ENCODE measurements around the gene GLYATL1B. TPM values are rescaled to one million over a fixed set of nuclear protein-coding genes. Genes with fewer than 3 reads are reported as not detected.
"Not testable (repeated sequence)": the region's sequence is repeated elsewhere in the genome, so short reads cannot be mapped to it uniquely, and the experiment has no call there.

Gene GLYATL1B
- total and polyA plus RNA-seq, 2 of the 4 experiments (the other 2 are of a cell fraction) = not detected

DNA sequence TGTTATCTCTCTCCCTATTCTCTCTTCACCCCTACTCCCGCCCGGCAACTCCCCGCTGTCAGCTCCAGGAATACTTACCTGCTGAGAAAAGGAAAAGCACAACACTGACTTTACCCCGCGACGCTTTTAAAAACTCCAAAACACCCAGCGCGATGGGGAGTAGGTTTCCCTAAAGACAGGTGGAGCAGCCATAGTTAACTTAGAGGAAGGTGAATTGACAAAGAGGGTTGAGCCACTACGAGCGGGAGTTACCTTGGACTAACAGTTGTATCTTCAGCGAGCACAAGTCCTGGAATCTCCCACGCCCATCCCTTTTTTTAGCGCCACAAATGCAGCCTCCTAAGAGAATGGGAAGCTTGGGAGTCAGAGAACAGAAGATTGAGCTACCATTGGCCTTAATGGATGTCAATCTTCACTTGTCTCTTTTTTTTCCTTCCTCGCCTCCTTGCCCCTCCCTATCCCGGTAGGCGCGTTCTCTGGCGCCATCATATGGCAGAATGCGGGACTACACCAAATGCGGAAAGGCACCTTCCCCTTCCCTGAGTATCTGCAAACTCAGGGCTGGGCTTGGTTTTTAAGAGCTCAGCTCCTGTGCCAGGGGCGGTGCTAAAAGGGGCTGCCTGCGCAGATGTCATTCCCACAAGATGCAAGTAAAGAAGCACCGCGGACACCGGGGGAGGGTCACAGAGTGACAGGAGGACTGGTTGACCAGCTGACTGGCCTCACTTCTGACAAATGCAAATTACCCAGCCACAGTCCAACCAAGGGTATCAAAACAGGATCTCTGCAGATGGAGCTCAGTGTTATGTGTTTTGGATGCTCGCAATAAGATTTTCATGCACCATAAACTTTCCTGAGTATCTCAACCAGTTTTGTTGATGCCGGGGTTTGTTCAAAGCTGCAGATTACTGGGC, 27.7 kb upstream of the GLYATL1B start:
- H4K20me1 ChIP-seq (ENCODE audit: insufficient read depth, low read length); H3K56ac ChIP-seq (ENCODE audit: extremely low read depth, insufficient read depth, low read length); H2BK20ac ChIP-seq (ENCODE audit: low read depth, low read length); H3K9ac ChIP-seq (ENCODE audit: low read depth, low read length); H3K4me1 ChIP-seq (ENCODE audit: control insufficient read depth, insufficient read depth, low read length); H3K79me1 ChIP-seq (ENCODE audit: low read depth in 1 of 2, low read length in 2 of 2); H3K9me1 ChIP-seq (ENCODE audit: insufficient read depth, low read length); H3K14ac ChIP-seq (replicated peaks; ENCODE audit: low read depth, low read length); H4K8ac ChIP-seq (ENCODE audit: low read depth in 2 of 2, low read length in 2 of 2); H3K4ac ChIP-seq (ENCODE audit: low read depth, low read length); BruUV-seq (replicated peaks); H4K91ac ChIP-seq (ENCODE audit: insufficient read depth, low read depth, low read length); dilution Hi-C loops (cut with HindIII; ENCODE audit: low sequenced_read_pairs, unreplicated experiment); H2AK5ac ChIP-seq (ENCODE audit: low read depth, low read length); H2BK120ac ChIP-seq (ENCODE audit: low read depth, low read length); H3K18ac ChIP-seq (ENCODE audit: low read depth, low read length); H2AK9ac ChIP-seq (replicated peaks; ENCODE audit: low read depth, low read length, poor library complexity); H3K23ac ChIP-seq (ENCODE audit: low read depth, low read length); H2BK5ac ChIP-seq (ENCODE audit: low read depth, low read length, poor library complexity, severe bottlenecking); POLR2A ChIA-PET (ENCODE audit: unreplicated experiment); H3K36me3 ChIP-seq (ENCODE audit: control insufficient read depth, insufficient read depth, low read length); H4K5ac ChIP-seq (ENCODE audit: low read depth, low read length); H3K9me3 ChIP-seq (ENCODE audit: control insufficient read depth, insufficient read depth, low read length); H3K27ac ChIP-seq (ENCODE audit: insufficient read depth, low read length); H2BK15ac ChIP-seq (ENCODE audit: low read depth, low read length): not testable (repeated sequence)
- in situ Hi-C loops (cut with MboI; ENCODE audit: low sequenced_read_pairs) = loop anchor here (5.0 kb wide), 1 partner anchor 79 kb away; no protein-coding TSS in a partner anchor
- H3K4me3 ChIP-seq (ENCODE audit: insufficient read depth, low read depth, low read length) = peak overlapping the region; percentile 27; the same call in 1 of the 2 replicates
- H2AFZ ChIP-seq (replicated peaks; ENCODE audit: low read length, poor library complexity) = peak overlapping the region; percentile 56
- 0% methylated on average over 8 of the region's 27 CpGs; no CpG with 5 or more reads in 1 of the 2 experiments for WGBS, 2 experiments (ENCODE audit: extremely low coverage in 2 of 2, insufficient read length in 1 of 2)
- peak; percentile 92 for DNase-seq
- H3K27me3 ChIP-seq (ENCODE audit: control insufficient read depth, insufficient read depth, low read length) = peaks cover 12% of the 10 kb centered on the region
- ATAC-seq (ENCODE audit: low read depth) = peak; percentile 97
- intact Hi-C loops (cut with micrococcal nuclease) = loop anchor here (1.0 kb wide), 1 partner anchor 208 kb away; no protein-coding TSS in a partner anchor
- peak overlapping the region; percentile 77 for H3K4me2 ChIP-seq (ENCODE audit: low read depth, low read length)
- CTCF ChIA-PET = interaction anchor here (0.6 to 1.9 kb wide), 5 partner anchors 8 to 377 kb away, joined by 3 to 5 read pairs (median 4); no protein-coding TSS in a partner anchor
- TF ChIP-seq MAZ (IDR thresholded peaks at IDR 0.05; ENCODE audit: borderline replicate concordance, low read depth, low read length) = peak; percentile 82; the same call in 1 of the 2 replicates
- TF ChIP-seq RAD21 (IDR thresholded peaks at IDR 0.05; ENCODE audit: low read length) = peak; percentile 75
- peak; percentile 41 for TF ChIP-seq SMC3 (IDR thresholded peaks at IDR 0.05; ENCODE audit: low read depth, low read length)
- peak; percentile 79 for TF ChIP-seq CTCF (conservative IDR thresholded peaks at IDR 0.05; ENCODE audit: low read depth, low read length)

GRCh38 chr11:59060096-59060495, 26.0 kb upstream of the GLYATL1B start:
- in situ Hi-C loops (cut with MboI; ENCODE audit: low sequenced_read_pairs); H3K4me2 ChIP-seq (ENCODE audit: low read depth, low read length); POLR2A ChIA-PET (ENCODE audit: unreplicated experiment): not testable (repeated sequence)

More at GRCh38 chr11:59060096-59060495, 26.0 kb upstream of the GLYATL1B start:
- H2AFZ ChIP-seq (replicated peaks; ENCODE audit: low read length, poor library complexity); H2AK5ac ChIP-seq (ENCODE audit: low read depth, low read length); BruUV-seq (replicated peaks); DNase-seq; H3K9ac ChIP-seq (ENCODE audit: low read depth, low read length); H3K4me3 ChIP-seq (ENCODE audit: insufficient read depth, low read depth, low read length); H3K36me3 ChIP-seq (ENCODE audit: control insufficient read depth, insufficient read depth, low read length); dilution Hi-C loops (cut with HindIII; ENCODE audit: low sequenced_read_pairs, unreplicated experiment); intact Hi-C loops (cut with micrococcal nuclease); H3K14ac ChIP-seq (replicated peaks; ENCODE audit: low read depth, low read length); H3K4me1 ChIP-seq (ENCODE audit: control insufficient read depth, insufficient read depth, low read length); H2BK5ac ChIP-seq (ENCODE audit: low read depth, low read length, poor library complexity, severe bottlenecking); H3K23ac ChIP-seq (ENCODE audit: low read depth, low read length); H3K79me1 ChIP-seq (ENCODE audit: low read depth in 1 of 2, low read length in 2 of 2); H4K91ac ChIP-seq (ENCODE audit: insufficient read depth, low read depth, low read length); ATAC-seq (ENCODE audit: low read depth); H3K9me1 ChIP-seq (ENCODE audit: insufficient read depth, low read length); H3K9me3 ChIP-seq (ENCODE audit: control insufficient read depth, insufficient read depth, low read length); H4K5ac ChIP-seq (ENCODE audit: low read depth, low read length); H2BK120ac ChIP-seq (ENCODE audit: low read depth, low read length); CTCF ChIA-PET; H2BK15ac ChIP-seq (ENCODE audit: low read depth, low read length); H2BK20ac ChIP-seq (ENCODE audit: low read depth, low read length); H4K8ac ChIP-seq (ENCODE audit: low read depth in 2 of 2, low read length in 2 of 2); H3K18ac ChIP-seq (ENCODE audit: low read depth, low read length); H3K4ac ChIP-seq (ENCODE audit: low read depth, low read length); H4K20me1 ChIP-seq (ENCODE audit: insufficient read depth, low read length); H3K56ac ChIP-seq (ENCODE audit: extremely low read depth, insufficient read depth, low read length); H3K27ac ChIP-seq (ENCODE audit: insufficient read depth, low read length); H2AK9ac ChIP-seq (replicated peaks; ENCODE audit: low read depth, low read length, poor library complexity): not testable (repeated sequence)
- no CpG with 5 or more reads among the region's 3 CpGs for WGBS, 2 experiments (ENCODE audit: extremely low coverage in 2 of 2, insufficient read length in 1 of 2)
- H3K27me3 ChIP-seq (ENCODE audit: control insufficient read depth, insufficient read depth, low read length) = peaks cover 20% of the 10 kb centered on the region

Data from IMR-90 (cell line).